ENCODE results near the gene SCN1B. TPM values are rescaled to one million over a fixed set of nuclear protein-coding genes. Genes with fewer than 3 reads are reported as not detected.

SCN1B gene
- total RNA-seq, 3 donors from 2014 or later (not counting 1 experiment from before 2014, with no cell fraction given): 0.94 to 1.5 (median 1.1) TPM

DNA sequence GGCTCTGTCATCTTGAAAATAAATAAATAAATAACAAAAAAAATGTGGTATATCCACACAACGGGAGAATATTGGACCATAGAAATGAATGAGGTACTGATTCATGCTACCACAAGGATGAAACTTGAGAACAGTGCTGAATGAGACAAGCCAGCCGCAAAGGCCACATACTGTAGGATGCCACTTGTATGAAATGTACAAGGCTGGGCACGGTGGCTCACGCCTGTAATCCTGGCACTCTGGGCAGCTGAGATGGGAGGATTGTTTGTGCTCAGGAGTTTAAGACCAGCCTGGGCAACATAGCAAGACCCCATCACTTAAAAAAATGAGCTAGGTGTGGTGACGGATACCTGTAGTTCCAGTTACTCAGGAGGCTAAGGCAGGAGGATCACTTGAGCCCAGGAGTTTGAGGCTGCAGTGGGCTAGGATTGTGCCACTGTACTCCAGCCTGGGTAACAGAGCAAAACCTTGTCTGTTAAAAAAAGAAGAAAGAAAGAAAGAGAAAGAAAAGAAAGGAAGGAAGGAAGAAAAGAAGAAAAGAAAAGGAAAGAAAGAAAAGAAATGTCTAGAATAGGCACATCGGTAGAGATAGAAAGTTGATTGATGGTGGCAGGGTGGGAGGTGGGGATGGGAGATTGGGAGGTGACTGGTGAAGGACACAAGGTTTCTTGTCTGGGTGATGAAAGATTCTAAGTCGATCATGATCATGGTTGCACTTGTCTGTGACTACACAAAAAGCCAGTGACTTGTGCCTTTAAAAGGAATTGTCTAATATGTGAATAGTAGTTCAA is 31.5 kb downstream of the SCN1B start:
- Histone ChIP-seq H3K4me3 (ENCODE audit: low read length) (no peak overlapping the region), H3K27me3 (ENCODE audit: control insufficient read depth, insufficient read depth, low read length) (no peaks in the 10 kb centered on the region), H3K36me3 (ENCODE audit: control insufficient read depth, insufficient read depth, low read length) (no peaks in the 10 kb centered on the region), H3K27ac (ENCODE audit: low read length) (no peak overlapping the region), H3K9me3 (ENCODE audit: control insufficient read depth, insufficient read depth, low read length) (no peaks in the 10 kb centered on the region), H3K4me1 (ENCODE audit: control insufficient read depth, insufficient read depth, low read length) (no peaks in the 10 kb centered on the region)
- WGBS (ENCODE audit: insufficient coverage): 82% methylated on average over 7 of the region's 7 CpGs
- no peak overlapping the region for H3K4me3 Mint-ChIP-seq
- intact Hi-C loops (cut with micrococcal nuclease): no loop called here
- no peaks in the 10 kb centered on the region for H3K9me3 Mint-ChIP-seq
- H3K27me3 Mint-ChIP-seq (ENCODE audit: low read depth in 2 of 2): peaks cover 1 to 4% of the 10 kb centered on the region in 2 donors
- ATAC-seq (no peak), DNase-seq (no peak)
- peaks cover 0 to 1% of the 10 kb centered on the region in 2 donors for H3K4me1 Mint-ChIP-seq
- no peaks in the 10 kb centered on the region for H3K36me3 Mint-ChIP-seq
- H3K27ac Mint-ChIP-seq: no peak overlapping the region
- TF ChIP-seq CTCF (IDR thresholded peaks at IDR 0.05): no peak

DNA sequence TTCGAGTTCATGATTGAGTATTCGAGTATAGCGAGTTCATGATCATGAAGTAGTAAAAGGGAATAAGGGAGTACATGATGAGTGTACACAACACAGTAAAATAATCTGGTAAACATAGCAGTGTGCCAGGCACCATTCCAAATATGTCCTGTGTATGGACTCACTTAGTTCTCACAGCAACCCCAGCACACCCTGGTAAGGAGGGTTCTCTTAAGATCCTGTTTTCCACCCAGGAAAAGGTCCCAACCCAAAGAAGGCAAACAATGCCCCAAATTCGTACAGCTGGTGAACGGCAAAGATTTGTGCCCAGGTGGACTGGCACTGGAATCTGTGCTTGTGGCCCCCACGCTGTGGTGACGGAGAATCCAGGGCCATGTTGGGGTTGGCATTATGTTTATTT is 32.7 kb downstream of the SCN1B start:
- 90% methylated on average over 7 of the region's 7 CpGs for WGBS (ENCODE audit: insufficient coverage)
- intact Hi-C loops (cut with micrococcal nuclease): no loop called here

GRCh38 chr19:35063940-35064818 is 33.9 kb downstream of the SCN1B start:
- TF ChIP-seq CTCF (IDR thresholded peaks at IDR 0.05): no peak
- H3K4me3 ChIP-seq (ENCODE audit: low read length): no peak overlapping the region
- WGBS (ENCODE audit: insufficient coverage): 79% methylated on average over 10 of the region's 10 CpGs
- no peaks in the 10 kb centered on the region for H3K36me3 Mint-ChIP-seq
- H3K27me3 ChIP-seq (ENCODE audit: control insufficient read depth, insufficient read depth, low read length): no peaks in the 10 kb centered on the region
- H3K4me3 Mint-ChIP-seq: no peak overlapping the region
- peaks cover 0 to 4% of the 10 kb centered on the region in 2 donors for H3K27me3 Mint-ChIP-seq (ENCODE audit: low read depth in 2 of 2)
- no peak overlapping the region for H3K27ac ChIP-seq (ENCODE audit: low read length)
- no peak overlapping the region for H3K27ac Mint-ChIP-seq
- H3K4me1 Mint-ChIP-seq: peaks cover 0 to 5% of the 10 kb centered on the region in 2 donors
- intact Hi-C loops (cut with micrococcal nuclease): no loop called here
- H3K9me3 Mint-ChIP-seq: no peaks in the 10 kb centered on the region
- peaks cover 6% of the 10 kb centered on the region for H3K4me1 ChIP-seq (ENCODE audit: control insufficient read depth, insufficient read depth, low read length)
- DNase-seq (no peak), ATAC-seq (no peak)
- H3K9me3 ChIP-seq (ENCODE audit: control insufficient read depth, insufficient read depth, low read length): no peaks in the 10 kb centered on the region
- no peaks in the 10 kb centered on the region for H3K36me3 ChIP-seq (ENCODE audit: control insufficient read depth, insufficient read depth, low read length)

More for the DNA sequence above, 32.7 kb downstream of the SCN1B start:
- Histone ChIP-seq H3K36me3 (ENCODE audit: control insufficient read depth, insufficient read depth, low read length) (no peaks in the 10 kb centered on the region), H3K9me3 (ENCODE audit: control insufficient read depth, insufficient read depth, low read length) (no peaks in the 10 kb centered on the region), H3K4me1 (ENCODE audit: control insufficient read depth, insufficient read depth, low read length) (peaks cover 6% of the 10 kb centered on the region), H3K4me3 (ENCODE audit: low read length) (no peak overlapping the region), H3K27me3 (ENCODE audit: control insufficient read depth, insufficient read depth, low read length) (no peaks in the 10 kb centered on the region), H3K27ac (ENCODE audit: low read length) (no peak overlapping the region)
- Mint-ChIP-seq H3K9me3 (no peaks in the 10 kb centered on the region), H3K4me3 (no peak overlapping the region), H3K27ac (no peak overlapping the region), H3K27me3 (ENCODE audit: low read depth in 2 of 2) (peaks cover 0 to 4% of the 10 kb centered on the region in 2 donors), H3K4me1 (peaks cover 0 to 5% of the 10 kb centered on the region in 2 donors), H3K36me3 (no peaks in the 10 kb centered on the region)
- TF ChIP-seq CTCF (IDR thresholded peaks at IDR 0.05): no peak
- DNase-seq (no peak), ATAC-seq (no peak)
